Uterus (tissue), 4 donors: ENCODE measurements around the gene TDRD1. TPM values are rescaled to one million over a fixed set of nuclear protein-coding genes. Genes with fewer than 3 reads are reported as not detected.

Experiments
- DNase-seq, 2 donors: peaks; one replicate each; pipeline ENCODE4 v3.0.0-alpha.2; 2019 to 2020
- H3K27ac ChIP-seq, 2 donors: fragments of 200-600 bp; sonication (generic); 1 replicate in 1 of 2; 2 replicates in 1 of 2; pipeline ENCODE4 v1.5.1; 2016 to 2018
- H3K27me3 ChIP-seq, 2 donors: fragments of 200-600 bp; sonication (generic); one replicate each; pipeline ENCODE4 v1.5.1; 2018 to 2019; ENCODE audit warnings: control low read depth in 1 of 2
- H3K36me3 ChIP-seq, 2 donors: fragments of 200-600 bp; sonication (generic); one replicate each; pipeline ENCODE4 v1.5.1; 2019; ENCODE audit warnings: control low read depth in 1 of 2
- H3K4me1 ChIP-seq, 2 donors: fragments of 200-600 bp; sonication (generic); one replicate each; pipeline ENCODE4 v1.5.1; 2018 to 2019; ENCODE audit warnings: control low read depth in 1 of 2
- H3K4me3 ChIP-seq, 2 donors: fragments of 200-600 bp; sonication (generic); 1 replicate in 1 of 2; 2 replicates in 1 of 2; pipeline ENCODE4 v1.5.1; 2018 to 2019; ENCODE audit warnings: mild to moderate bottlenecking in 1 of 2
- H3K9me3 ChIP-seq, 2 donors: fragments of 200-600 bp; sonication (generic); one replicate each; pipeline ENCODE4 v1.5.1; 2019; ENCODE audit warnings: control low read depth in 1 of 2
- POLR2A ChIP-seq, 2 donors: fragments of 450-650 bp; IDR thresholded peaks; one replicate each; pipeline ENCODE4 v1.6.1; 2016; ENCODE audit warnings: antibody characterized with exemption in 2 of 2, mild to moderate bottlenecking in 1 of 2, moderate library complexity in 1 of 2
- intact Hi-C: fragments of 100-400 bp; cut with DNase I; formaldehyde crosslinking; loops from one replicate; pipeline ENCODE4 v1.15.1; 2023; ENCODE audit warnings: low total_unique reads
- total RNA-seq, 4 donors: library from RNA; depleted of rRNA in 3 of 4; stranded (reverse); fragments of >200 nt in 3 of 4; gene quantifications; one replicate each; pipeline versions ENCODE4 v1.1.0 to v1.2.4, GENCODE V29; 2014 to 2023
- TF ChIP-seq, protein P1 (sequence below), 4 experiments: fragments of 200-600 bp in 2 of 4; fragments of 450-650 bp in 2 of 4; sonication (generic) in 2 of 4; IDR thresholded peaks; one replicate each; pipeline ENCODE4 v1.5.1; 2016 to 2019; ENCODE audit warnings: antibody characterized with exemption in 4 of 4, mild to moderate bottlenecking in 2 of 4, moderate library complexity in 1 of 4
- donor health status: DM: yes; HTN: yes; CAD: no.

Gene TDRD1
- total RNA-seq, 4 donors from 2014 or later: 0.49 to 1.5 TPM; not detected in 2

DNA sequence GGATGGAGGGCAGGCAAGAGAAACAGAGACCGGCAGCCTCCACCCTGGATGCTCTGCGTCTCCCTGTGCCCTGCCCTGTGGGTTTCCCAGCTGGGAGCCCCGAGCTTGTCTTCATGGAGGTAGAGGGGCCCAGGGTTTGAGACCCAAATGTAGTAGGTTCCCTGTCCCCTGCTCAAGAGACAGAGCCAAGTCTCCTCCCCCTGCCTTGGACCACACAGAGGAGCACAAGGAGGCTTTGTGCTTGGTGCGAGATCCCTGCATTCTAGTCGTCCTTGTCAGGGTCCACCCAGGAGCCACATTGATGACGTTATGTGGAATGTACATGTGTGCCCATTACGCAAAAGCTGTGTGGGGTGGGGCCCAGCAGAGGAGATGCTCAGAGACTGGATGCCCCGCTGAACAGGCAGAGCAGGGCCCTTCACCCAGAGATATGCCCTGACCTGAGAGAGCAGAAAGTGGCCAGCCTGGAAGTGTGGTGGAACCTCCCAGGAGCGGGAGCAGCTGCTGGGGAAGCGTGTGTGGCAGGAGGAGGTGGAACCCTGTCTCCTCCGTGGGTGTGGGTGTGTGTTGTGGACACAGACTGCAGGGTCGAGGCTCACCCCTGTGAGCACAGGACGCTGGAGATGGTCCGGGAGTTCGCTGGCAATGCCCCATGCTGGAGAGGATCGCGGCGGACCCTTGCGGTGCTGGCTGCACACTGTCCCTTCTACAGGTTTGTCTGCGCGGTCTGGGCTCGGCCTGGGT is 99.2 kb downstream of the TDRD1 start:
- Histone ChIP-seq H3K9me3 (no peaks in the 10 kb centered on the region), H3K36me3 (no peaks in the 10 kb centered on the region), H3K4me1 (no peaks in the 10 kb centered on the region), H3K27me3 (no peaks in the 10 kb centered on the region), H3K27ac (no peak overlapping the region), H3K4me3 (no peak overlapping the region)
- DNase-seq: no peak
- intact Hi-C loops: no loop called here
- TF ChIP-seq, protein P1, sequence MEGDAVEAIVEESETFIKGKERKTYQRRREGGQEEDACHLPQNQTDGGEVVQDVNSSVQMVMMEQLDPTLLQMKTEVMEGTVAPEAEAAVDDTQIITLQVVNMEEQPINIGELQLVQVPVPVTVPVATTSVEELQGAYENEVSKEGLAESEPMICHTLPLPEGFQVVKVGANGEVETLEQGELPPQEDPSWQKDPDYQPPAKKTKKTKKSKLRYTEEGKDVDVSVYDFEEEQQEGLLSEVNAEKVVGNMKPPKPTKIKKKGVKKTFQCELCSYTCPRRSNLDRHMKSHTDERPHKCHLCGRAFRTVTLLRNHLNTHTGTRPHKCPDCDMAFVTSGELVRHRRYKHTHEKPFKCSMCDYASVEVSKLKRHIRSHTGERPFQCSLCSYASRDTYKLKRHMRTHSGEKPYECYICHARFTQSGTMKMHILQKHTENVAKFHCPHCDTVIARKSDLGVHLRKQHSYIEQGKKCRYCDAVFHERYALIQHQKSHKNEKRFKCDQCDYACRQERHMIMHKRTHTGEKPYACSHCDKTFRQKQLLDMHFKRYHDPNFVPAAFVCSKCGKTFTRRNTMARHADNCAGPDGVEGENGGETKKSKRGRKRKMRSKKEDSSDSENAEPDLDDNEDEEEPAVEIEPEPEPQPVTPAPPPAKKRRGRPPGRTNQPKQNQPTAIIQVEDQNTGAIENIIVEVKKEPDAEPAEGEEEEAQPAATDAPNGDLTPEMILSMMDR (IDR thresholded peaks at IDR 0.05): no peak
- no peak for TF ChIP-seq POLR2A (IDR thresholded peaks at IDR 0.05)

DNA sequence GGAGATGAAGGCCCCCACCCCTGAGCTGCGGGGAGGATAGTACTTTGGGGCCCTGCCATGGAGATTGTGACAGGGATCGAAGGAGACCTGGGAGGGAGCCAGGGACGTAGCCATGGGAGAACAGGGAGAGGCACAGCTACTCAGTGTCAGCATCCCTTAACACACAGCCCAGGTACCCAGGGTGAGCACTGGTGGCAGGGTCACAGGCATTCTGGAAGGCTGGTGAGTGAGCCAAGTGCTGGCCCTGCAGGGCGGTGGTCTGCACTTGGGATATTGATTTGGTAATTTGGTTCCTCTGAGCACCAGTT is 99.7 kb downstream of the TDRD1 start:
- no peaks in the 10 kb centered on the region for H3K9me3 ChIP-seq
- no peak overlapping the region for H3K4me3 ChIP-seq
- H3K27ac ChIP-seq: no peak overlapping the region
- no peaks in the 10 kb centered on the region for H3K4me1 ChIP-seq
- H3K36me3 ChIP-seq: no peaks in the 10 kb centered on the region
- no peak for DNase-seq
- TF ChIP-seq, protein P1 (IDR thresholded peaks at IDR 0.05): no peak
- no peak for TF ChIP-seq POLR2A (IDR thresholded peaks at IDR 0.05)
- no peaks in the 10 kb centered on the region for H3K27me3 ChIP-seq
- intact Hi-C loops: no loop called here

DNA sequence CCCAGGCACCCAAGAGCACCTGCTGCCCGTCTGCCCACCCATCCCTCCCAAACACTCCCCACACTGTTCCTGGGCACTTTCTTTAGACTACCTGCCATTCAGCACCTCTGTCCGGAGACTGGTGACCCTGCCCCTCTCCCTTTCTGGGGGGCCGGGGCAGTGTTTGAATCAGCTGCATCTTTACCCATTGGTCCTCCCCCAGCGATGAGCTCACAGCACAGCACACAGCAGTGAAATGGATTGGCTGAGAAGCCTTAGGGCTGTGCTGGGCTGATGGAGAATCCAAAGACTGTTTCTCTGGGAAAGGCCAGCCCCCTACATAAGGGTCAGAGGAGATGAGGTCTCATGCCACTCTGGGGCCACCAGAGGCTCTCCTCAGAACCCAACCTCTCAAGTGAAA is 100.1 kb downstream of the TDRD1 start:
- TF ChIP-seq, protein P1 (IDR thresholded peaks at IDR 0.05): no peak
- intact Hi-C loops: no loop called here
- Histone ChIP-seq H3K9me3 (no peaks in the 10 kb centered on the region), H3K4me3 (no peak overlapping the region), H3K27me3 (no peaks in the 10 kb centered on the region), H3K27ac (no peak overlapping the region), H3K36me3 (no peaks in the 10 kb centered on the region), H3K4me1 (no peaks in the 10 kb centered on the region)
- DNase-seq: no peak

DNA sequence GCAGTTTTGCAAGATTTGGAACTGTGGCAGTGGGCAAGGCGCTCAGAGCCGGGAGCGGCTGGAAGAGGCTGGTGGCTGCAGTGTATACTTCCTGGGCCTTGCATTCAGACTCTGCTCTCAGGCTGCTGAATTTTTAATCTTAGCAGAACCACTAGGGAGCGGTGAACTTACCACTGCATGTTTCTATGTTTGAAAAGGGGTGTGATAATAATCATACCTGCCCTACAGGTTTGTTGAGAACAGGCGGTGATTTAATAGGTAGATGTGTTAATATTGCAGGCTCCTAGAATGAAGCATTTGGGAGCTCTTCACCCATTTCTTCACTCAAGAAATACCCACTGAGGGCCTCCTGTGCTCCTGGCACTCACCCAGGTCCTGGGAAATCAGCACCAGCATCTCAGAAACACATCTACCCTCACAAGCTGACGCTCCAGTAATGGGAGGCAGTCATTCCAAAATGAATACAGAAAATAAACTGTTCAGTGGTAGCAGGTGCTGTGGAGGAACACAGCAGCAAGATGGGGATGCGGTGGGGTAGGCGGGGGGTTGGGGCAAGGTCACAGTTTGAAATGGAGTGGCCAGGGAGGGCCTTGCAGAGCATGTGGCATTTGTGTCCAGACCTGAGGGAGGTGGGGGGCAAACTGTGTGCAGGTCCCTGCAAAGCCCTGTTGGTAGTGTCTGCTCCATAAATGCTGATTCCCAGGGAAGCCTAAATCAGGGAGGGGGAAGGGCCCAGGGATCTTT is 100.9 kb downstream of the TDRD1 start:
- Histone ChIP-seq H3K4me3 (no peak overlapping the region), H3K27ac (no peak overlapping the region), H3K27me3 (no peaks in the 10 kb centered on the region), H3K4me1 (no peaks in the 10 kb centered on the region), H3K36me3 (no peaks in the 10 kb centered on the region), H3K9me3 (no peaks in the 10 kb centered on the region)
- TF ChIP-seq, protein P1 (IDR thresholded peaks at IDR 0.05): no peak
- no peak for TF ChIP-seq POLR2A (IDR thresholded peaks at IDR 0.05)
- DNase-seq: no peak
- intact Hi-C loops: no loop called here

DNA sequence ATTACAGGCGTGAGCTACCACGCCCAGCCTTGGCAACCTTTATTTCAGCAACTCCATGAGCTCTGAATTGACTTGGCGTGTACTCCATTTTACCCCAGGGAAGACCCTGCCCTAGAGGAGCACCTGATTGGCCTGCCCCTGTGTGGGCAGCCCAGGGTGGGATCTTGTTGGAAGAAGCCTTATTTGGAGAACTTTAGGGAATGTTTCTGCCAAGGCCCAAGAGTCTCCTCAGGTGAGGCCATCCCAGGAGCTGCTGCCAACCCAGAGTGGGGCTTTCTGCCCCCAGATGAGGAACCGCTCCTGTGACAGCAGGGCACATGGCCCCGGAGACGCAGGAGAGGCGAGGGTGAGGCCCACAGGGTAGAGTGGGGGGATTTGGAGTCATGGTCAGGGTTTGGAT is 101.9 kb downstream of the TDRD1 start:
- Histone ChIP-seq H3K27me3 (no peaks in the 10 kb centered on the region), H3K9me3 (no peaks in the 10 kb centered on the region), H3K4me1 (no peaks in the 10 kb centered on the region), H3K4me3 (no peak overlapping the region), H3K36me3 (no peaks in the 10 kb centered on the region), H3K27ac (no peak overlapping the region)
- TF ChIP-seq, protein P1 (IDR thresholded peaks at IDR 0.05): no peak
- no peak for TF ChIP-seq POLR2A (IDR thresholded peaks at IDR 0.05)
- no peak for DNase-seq
- intact Hi-C loops: no loop called here
